Activated B cell treated with CpG ODN at 0.5 μM for 24 hours (primary cell): ENCODE measurements around the gene CHST15. TPM values are rescaled to one million over a fixed set of nuclear protein-coding genes. Genes with fewer than 3 reads are reported as not detected.

Experiments used
- ATAC-seq: fragments of 200-7000 bp; cut with Tn5 transposase; one replicate; pipeline ENCODE4 v1.10.0; 2021; ENCODE audit warnings: low read depth, mild to moderate bottlenecking, moderate library complexity
- CTCF ChIA-PET: fragments of 350-600 bp; sonication (Branson Sonifier 250); formaldehyde crosslinking; loops from one replicate; lab custom pipeline; 2021; ENCODE audit warnings: antibody characterized with exemption; lab: Charles Lee
- POLR2A ChIA-PET: fragments of 350-600 bp; sonication (Branson Sonifier 250); formaldehyde crosslinking; loops from one replicate; lab custom pipeline; 2021; ENCODE audit warnings: antibody characterized with exemption; lab: Charles Lee
- DNase-seq: peaks from one replicate; pipeline ENCODE4 v3.0.0; 2022
- H3K27ac Mint-ChIP-seq: one replicate; pipeline ENCODE4 v1.8.0; 2020; ENCODE audit warnings: mixed read lengths
- H3K27me3 Mint-ChIP-seq: one replicate; pipeline ENCODE4 v1.8.0; 2021; ENCODE audit warnings: mixed read lengths
- H3K36me3 Mint-ChIP-seq: one replicate; pipeline ENCODE4 v1.8.0; 2021; ENCODE audit warnings: low read depth, mixed read lengths
- H3K4me1 Mint-ChIP-seq: one replicate; pipeline ENCODE4 v1.8.0; 2021; ENCODE audit warnings: mixed read lengths
- H3K4me3 Mint-ChIP-seq: one replicate; pipeline ENCODE4 v1.8.0; 2020; ENCODE audit warnings: mild to moderate bottlenecking, mixed read lengths
- H3K9me3 Mint-ChIP-seq: one replicate; pipeline ENCODE4 v1.8.0; 2020; ENCODE audit warnings: mixed read lengths
- CTCF ChIP-seq: fragments of 200-600 bp; IDR thresholded peaks from one replicate; pipeline ENCODE4 v1.8.0; 2022; ENCODE audit warnings: antibody characterized with exemption, mild to moderate bottlenecking
- intact Hi-C: fragments of 100-400 bp; cut with micrococcal nuclease; formaldehyde crosslinking; loops from one replicate; pipeline ENCODE4 v1.15.1; 2024
- total RNA-seq: library from RNA; stranded (reverse); gene quantifications from 2 replicates; pipeline ENCODE4 v1.2.3, GENCODE V29; 2022

The CHST15 gene
- total RNA-seq, 1 donor from 2014 or later, result 13.8 TPM

GRCh38 chr10:124130198-124130900, 37.0 kb upstream of the CHST15 start:
- ChIA-PET CTCF (no interaction called here), POLR2A (interaction anchor here (0.6 kb wide), 1 partner anchor 130 kb away, joined by 8 read pairs; no protein-coding TSS in a partner anchor)
- no peak for ATAC-seq
- TF ChIP-seq CTCF, result no peak
- no peaks in the 10 kb centered on the region for H3K27me3 Mint-ChIP-seq
- H3K27ac Mint-ChIP-seq, result no peak overlapping the region
- H3K9me3 Mint-ChIP-seq, result no peaks in the 10 kb centered on the region
- peaks cover 3% of the 10 kb centered on the region for H3K4me1 Mint-ChIP-seq
- no peaks in the 10 kb centered on the region for H3K36me3 Mint-ChIP-seq
- DNase-seq, result no peak
- intact Hi-C loops, result no loop called here
- H3K4me3 Mint-ChIP-seq, result no peak overlapping the region

DNA sequence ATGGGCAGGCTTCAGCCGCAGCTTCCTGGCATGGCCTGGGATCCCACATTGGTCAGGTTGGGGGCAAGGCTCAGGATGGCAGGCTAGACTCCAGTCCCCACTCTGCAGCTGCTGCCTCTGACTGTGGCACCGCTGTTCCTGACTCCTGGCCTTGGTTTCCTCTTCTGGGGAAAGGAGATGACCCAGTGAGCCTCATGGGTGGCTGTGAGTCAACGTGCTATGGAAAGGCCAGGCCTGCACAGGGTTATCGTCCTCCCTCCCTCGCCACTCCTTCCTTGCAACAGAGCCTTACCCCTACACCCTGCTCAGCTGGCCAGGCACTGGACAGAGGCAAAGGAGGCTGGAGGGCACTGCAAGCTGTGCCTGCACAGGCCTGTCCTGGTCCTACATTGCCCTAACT, 36.1 kb upstream of the CHST15 start:
- H3K4me3 Mint-ChIP-seq, result no peak overlapping the region
- no peak for TF ChIP-seq CTCF
- no peak overlapping the region for H3K27ac Mint-ChIP-seq
- ChIA-PET CTCF (no interaction called here), POLR2A (no interaction called here)
- H3K36me3 Mint-ChIP-seq, result no peaks in the 10 kb centered on the region
- H3K9me3 Mint-ChIP-seq, result no peaks in the 10 kb centered on the region
- H3K4me1 Mint-ChIP-seq, result peaks cover 3% of the 10 kb centered on the region
- intact Hi-C loops, result no loop called here
- no peak for ATAC-seq
- H3K27me3 Mint-ChIP-seq, result no peaks in the 10 kb centered on the region
- no peak for DNase-seq

DNA sequence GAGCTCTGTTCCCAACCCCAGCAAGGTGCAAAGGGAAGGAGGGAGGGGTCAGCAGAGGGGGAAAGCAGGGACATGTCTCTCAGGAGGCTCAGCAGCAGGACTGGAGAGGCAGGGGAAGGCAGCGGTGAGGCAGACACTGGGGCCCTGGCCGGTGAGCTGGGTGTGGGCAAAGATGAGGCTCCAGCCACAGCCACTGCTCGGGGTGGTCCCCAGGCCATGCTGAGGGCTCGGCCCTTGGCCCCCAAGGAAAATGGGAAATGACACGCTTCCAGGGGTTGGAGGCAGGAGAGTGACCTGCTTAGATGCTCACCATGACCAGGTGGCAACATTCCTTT, 35.4 kb upstream of the CHST15 start:
- H3K27me3 Mint-ChIP-seq, result no peaks in the 10 kb centered on the region
- H3K27ac Mint-ChIP-seq, result no peak overlapping the region
- DNase-seq, result no peak
- H3K4me3 Mint-ChIP-seq, result no peak overlapping the region
- H3K36me3 Mint-ChIP-seq, result no peaks in the 10 kb centered on the region
- H3K9me3 Mint-ChIP-seq, result no peaks in the 10 kb centered on the region
- POLR2A ChIA-PET, result no interaction called here
- TF ChIP-seq CTCF, result no peak
- intact Hi-C loops, result no loop called here
- CTCF ChIA-PET, result no interaction called here
- ATAC-seq, result no peak
- peaks cover 3% of the 10 kb centered on the region for H3K4me1 Mint-ChIP-seq

- Mint-ChIP-seq H3K36me3 (no peaks in the 10 kb centered on the region), H3K27me3 (no peaks in the 10 kb centered on the region), H3K27ac (no peak overlapping the region), H3K4me3 (no peak overlapping the region), H3K9me3 (no peaks in the 10 kb centered on the region), H3K4me1 (peaks cover 3% of the 10 kb centered on the region)
- POLR2A ChIA-PET, result interaction anchor here (0.9 kb wide), 1 partner anchor 35 kb away, joined by 3 read pairs; the partner anchor contains the start of gene CHST15
- DNase-seq, result no peak
- intact Hi-C loops, result no loop called here
- ATAC-seq, result no peak
- CTCF ChIA-PET, result no interaction called here
- no peak for TF ChIP-seq CTCF
These were observed 34.8 kb upstream of the CHST15 start for GRCh38 chr10:124127965-124128810.

DNA sequence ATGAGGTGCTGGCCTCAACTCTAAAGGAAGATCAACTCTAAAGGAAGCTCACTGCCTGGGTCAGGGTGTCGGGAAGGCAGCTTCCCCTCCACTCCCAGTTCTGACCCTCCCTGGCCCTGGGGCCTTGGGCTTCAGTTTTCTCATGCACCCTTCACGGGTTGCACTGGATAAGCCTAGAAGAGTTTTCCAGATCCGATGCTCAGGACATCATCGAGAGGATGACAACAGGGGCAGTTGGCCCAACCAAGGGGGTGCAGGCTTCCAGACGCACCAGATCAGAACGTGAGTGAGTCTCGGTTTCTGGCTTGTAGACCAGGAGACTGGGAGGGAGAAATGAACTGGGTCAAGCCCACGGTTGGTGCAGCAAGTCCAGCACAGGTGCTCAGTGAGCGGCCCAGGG, 34.2 kb upstream of the CHST15 start:
- no peak overlapping the region for H3K27ac Mint-ChIP-seq
- CTCF ChIA-PET, result no interaction called here
- no peak overlapping the region for H3K4me3 Mint-ChIP-seq

More for the DNA sequence above, 34.2 kb upstream of the CHST15 start:
- Mint-ChIP-seq H3K4me1 (peaks cover 3% of the 10 kb centered on the region), H3K36me3 (no peaks in the 10 kb centered on the region), H3K27me3 (no peaks in the 10 kb centered on the region), H3K9me3 (no peaks in the 10 kb centered on the region)
- POLR2A ChIA-PET, result interaction anchor here (0.9 kb wide), 1 partner anchor 35 kb away, joined by 3 read pairs; the partner anchor contains the start of gene CHST15
- intact Hi-C loops, result no loop called here
- no peak for TF ChIP-seq CTCF
- ATAC-seq (no peak), DNase-seq (no peak)
